ENCODE data around the gene PRKG1.

The PRKG1 gene

GRCh38 chr10:52316001-52316400 is 1241.7 kb downstream of the PRKG1 start:
- no peak for TF ChIP-seq EZH2phosphoT487 (IDR thresholded peaks at IDR 0.05; ENCODE audit: low read depth)
- TF ChIP-seq, protein P1, sequence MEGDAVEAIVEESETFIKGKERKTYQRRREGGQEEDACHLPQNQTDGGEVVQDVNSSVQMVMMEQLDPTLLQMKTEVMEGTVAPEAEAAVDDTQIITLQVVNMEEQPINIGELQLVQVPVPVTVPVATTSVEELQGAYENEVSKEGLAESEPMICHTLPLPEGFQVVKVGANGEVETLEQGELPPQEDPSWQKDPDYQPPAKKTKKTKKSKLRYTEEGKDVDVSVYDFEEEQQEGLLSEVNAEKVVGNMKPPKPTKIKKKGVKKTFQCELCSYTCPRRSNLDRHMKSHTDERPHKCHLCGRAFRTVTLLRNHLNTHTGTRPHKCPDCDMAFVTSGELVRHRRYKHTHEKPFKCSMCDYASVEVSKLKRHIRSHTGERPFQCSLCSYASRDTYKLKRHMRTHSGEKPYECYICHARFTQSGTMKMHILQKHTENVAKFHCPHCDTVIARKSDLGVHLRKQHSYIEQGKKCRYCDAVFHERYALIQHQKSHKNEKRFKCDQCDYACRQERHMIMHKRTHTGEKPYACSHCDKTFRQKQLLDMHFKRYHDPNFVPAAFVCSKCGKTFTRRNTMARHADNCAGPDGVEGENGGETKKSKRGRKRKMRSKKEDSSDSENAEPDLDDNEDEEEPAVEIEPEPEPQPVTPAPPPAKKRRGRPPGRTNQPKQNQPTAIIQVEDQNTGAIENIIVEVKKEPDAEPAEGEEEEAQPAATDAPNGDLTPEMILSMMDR (IDR thresholded peaks at IDR 0.05; ENCODE audit: low read depth, low read length) = no peak
- H3K4me3 ChIP-seq (ENCODE audit: low read length) = no peak overlapping the region
- no peak overlapping the region for H2AFZ ChIP-seq (ENCODE audit: low read depth, low read length)
- no peaks in the 10 kb centered on the region for H3K4me1 ChIP-seq (ENCODE audit: low read length)
- H3K27ac ChIP-seq (ENCODE audit: low read length) = no peak overlapping the region
- H3K36me3 ChIP-seq (replicated peaks; ENCODE audit: low read depth, low read length) = no peaks in the 10 kb centered on the region
- no peaks in the 10 kb centered on the region for H3K79me2 ChIP-seq (ENCODE audit: low read length)
- H3K4me2 ChIP-seq (ENCODE audit: low read length) = no peak overlapping the region
- H3K27me3 ChIP-seq (ENCODE audit: low read depth, low read length) = no peaks in the 10 kb centered on the region
- H3K9ac ChIP-seq (ENCODE audit: low read length) = no peak overlapping the region
- no peaks in the 10 kb centered on the region for H3K9me3 ChIP-seq (ENCODE audit: insufficient read depth, low read length)
- H4K20me1 ChIP-seq (ENCODE audit: insufficient read depth, low read length) = no peaks in the 10 kb centered on the region

- Histone ChIP-seq H3K9ac (ENCODE audit: low read length) (no peak overlapping the region), H3K79me2 (ENCODE audit: low read length) (no peaks in the 10 kb centered on the region), H3K9me3 (ENCODE audit: insufficient read depth, low read length) (no peaks in the 10 kb centered on the region), H3K4me1 (ENCODE audit: low read length) (no peaks in the 10 kb centered on the region), H2AFZ (ENCODE audit: low read depth, low read length) (no peak overlapping the region), H3K4me2 (ENCODE audit: low read length) (no peak overlapping the region), H3K4me3 (ENCODE audit: low read length) (no peak overlapping the region), H3K27me3 (ENCODE audit: low read depth, low read length) (no peaks in the 10 kb centered on the region), H3K36me3 (replicated peaks; ENCODE audit: low read depth, low read length) (no peaks in the 10 kb centered on the region), H4K20me1 (ENCODE audit: insufficient read depth, low read length) (no peaks in the 10 kb centered on the region), H3K27ac (ENCODE audit: low read length) (no peak overlapping the region)
- TF ChIP-seq, protein P1 (IDR thresholded peaks at IDR 0.05; ENCODE audit: low read depth, low read length) = no peak
- TF ChIP-seq EZH2phosphoT487 (IDR thresholded peaks at IDR 0.05; ENCODE audit: low read depth) = no peak
These were observed 1242.2 kb downstream of the PRKG1 start for GRCh38 chr10:52316500-52316899.

GRCh38 chr10:52318136-52318701 is 1243.9 kb downstream of the PRKG1 start:
- Histone ChIP-seq H3K9me3 (ENCODE audit: insufficient read depth, low read length) (no peaks in the 10 kb centered on the region), H3K9ac (ENCODE audit: low read length) (no peak overlapping the region), H2AFZ (ENCODE audit: low read depth, low read length) (no peak overlapping the region), H3K4me1 (ENCODE audit: low read length) (no peaks in the 10 kb centered on the region), H3K4me3 (ENCODE audit: low read length) (no peak overlapping the region), H3K27ac (ENCODE audit: low read length) (no peak overlapping the region), H3K79me2 (ENCODE audit: low read length) (no peaks in the 10 kb centered on the region), H4K20me1 (ENCODE audit: insufficient read depth, low read length) (no peaks in the 10 kb centered on the region), H3K27me3 (ENCODE audit: low read depth, low read length) (no peaks in the 10 kb centered on the region), H3K36me3 (replicated peaks; ENCODE audit: low read depth, low read length) (no peaks in the 10 kb centered on the region), H3K4me2 (ENCODE audit: low read length) (no peak overlapping the region)
- TF ChIP-seq EZH2phosphoT487 (IDR thresholded peaks at IDR 0.05; ENCODE audit: low read depth) = no peak
- TF ChIP-seq, protein P1 (IDR thresholded peaks at IDR 0.05; ENCODE audit: low read depth, low read length) = no peak

DNA sequence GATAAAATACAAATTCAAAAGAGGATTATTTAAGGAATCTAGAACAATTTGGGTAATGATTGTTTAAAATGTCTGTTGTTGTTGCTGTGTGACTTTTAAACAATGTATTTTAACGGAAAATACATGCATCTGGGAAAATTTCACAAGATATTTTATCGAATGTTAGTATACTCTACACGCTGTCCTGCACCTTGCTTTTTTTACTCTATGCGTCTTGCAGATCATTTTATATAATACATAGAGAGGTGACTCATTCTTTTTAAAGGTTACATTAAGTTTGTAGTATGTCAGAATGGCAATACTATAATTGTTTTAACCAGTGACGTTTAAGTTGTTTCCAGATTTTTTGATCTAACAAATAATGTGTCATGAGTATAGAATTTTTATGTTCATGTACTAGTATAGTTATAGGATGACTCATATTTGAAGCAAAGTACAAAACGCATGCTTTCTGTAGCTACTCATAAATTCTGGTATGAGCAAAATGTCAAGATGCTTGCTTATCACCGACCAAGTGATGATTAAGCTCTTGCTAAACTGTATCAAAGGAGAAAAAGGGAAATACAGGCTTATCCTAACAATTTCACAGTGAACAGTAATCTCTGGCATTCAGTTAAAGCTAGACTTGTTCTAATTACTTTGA is 1244.7 kb downstream of the PRKG1 start:
- H3K4me1 ChIP-seq (ENCODE audit: low read length) = no peaks in the 10 kb centered on the region

More for the DNA sequence above, 1244.7 kb downstream of the PRKG1 start:
- no peak overlapping the region for H3K9ac ChIP-seq (ENCODE audit: low read length)
- H3K79me2 ChIP-seq (ENCODE audit: low read length) = no peaks in the 10 kb centered on the region
- TF ChIP-seq, protein P1 (IDR thresholded peaks at IDR 0.05; ENCODE audit: low read depth, low read length) = no peak
- TF ChIP-seq EZH2phosphoT487 (IDR thresholded peaks at IDR 0.05; ENCODE audit: low read depth) = no peak
- H3K36me3 ChIP-seq (replicated peaks; ENCODE audit: low read depth, low read length) = no peaks in the 10 kb centered on the region
- H3K9me3 ChIP-seq (ENCODE audit: insufficient read depth, low read length) = no peaks in the 10 kb centered on the region
- no peak overlapping the region for H3K4me2 ChIP-seq (ENCODE audit: low read length)
- no peak overlapping the region for H3K4me3 ChIP-seq (ENCODE audit: low read length)
- H3K27me3 ChIP-seq (ENCODE audit: low read depth, low read length) = no peaks in the 10 kb centered on the region
- no peak overlapping the region for H3K27ac ChIP-seq (ENCODE audit: low read length)
- no peak overlapping the region for H2AFZ ChIP-seq (ENCODE audit: low read depth, low read length)
- H4K20me1 ChIP-seq (ENCODE audit: insufficient read depth, low read length) = no peaks in the 10 kb centered on the region

All from OCI-LY3 (cell line).